H9 (cell line): Measurements from ENCODE around the gene RRP1B. TPM values are rescaled to one million over a fixed set of nuclear protein-coding genes. Genes with fewer than 3 reads are reported as not detected.

Experiments used
- DNase-seq: peaks from one replicate; pipeline ENCODE4 v3.0.0-alpha.2; 2017
- H2AFZ ChIP-seq: one replicate; pipeline ENCODE4 v1.6.1; 2013; ENCODE audit warnings: mild to moderate bottlenecking, low read length, control low read depth, moderate library complexity
- H2AK5ac ChIP-seq: 2 replicates; pipeline ENCODE4 v1.6.1; 2013; ENCODE audit warnings: low read length, control low read depth, mixed read lengths; ENCODE audit not compliant: insufficient read length
- H2BK120ac ChIP-seq: one replicate; pipeline ENCODE4 v1.6.1; 2013; ENCODE audit warnings: low read depth, mild to moderate bottlenecking, low read length, control low read depth, inconsistent platforms; ENCODE audit not compliant: poor library complexity, severe bottlenecking
- H2BK12ac ChIP-seq: 2 replicates; pipeline ENCODE4 v1.6.1; 2013; ENCODE audit warnings: low read length, control low read depth, mixed read lengths, low read depth; ENCODE audit not compliant: insufficient read length
- H2BK15ac ChIP-seq: 2 replicates; pipeline ENCODE4 v1.6.1; 2013; ENCODE audit warnings: low read depth, low read length, control low read depth
- H2BK20ac ChIP-seq: one replicate; pipeline ENCODE4 v1.6.1; 2013; ENCODE audit warnings: low read depth, mild to moderate bottlenecking, low read length, control low read depth, inconsistent platforms; ENCODE audit not compliant: poor library complexity, severe bottlenecking
- H2BK5ac ChIP-seq: 2 replicates; pipeline ENCODE4 v1.6.1; 2013; ENCODE audit warnings: low read length, control low read depth, mixed read lengths; ENCODE audit not compliant: insufficient read length
- H3K14ac ChIP-seq: 2 replicates; pipeline ENCODE4 v1.6.1; 2013; ENCODE audit warnings: low read length, control low read depth; ENCODE audit not compliant: insufficient read depth
- H3K18ac ChIP-seq: 2 replicates; pipeline ENCODE4 v1.6.1; 2013; ENCODE audit warnings: low read depth, mild to moderate bottlenecking, mixed read lengths, low read length, control low read depth; ENCODE audit not compliant: insufficient read length
- H3K23ac ChIP-seq: 2 replicates; pipeline ENCODE4 v1.6.1; 2013; ENCODE audit warnings: low read length, control low read depth, mixed read lengths, low read depth; ENCODE audit not compliant: insufficient read length
- H3K23me2 ChIP-seq: 2 replicates; pipeline ENCODE4 v1.6.1; 2013; ENCODE audit warnings: low read depth, mild to moderate bottlenecking, mixed read lengths, low read length, control low read depth; ENCODE audit not compliant: insufficient read length, poor library complexity, severe bottlenecking
- H3K27ac ChIP-seq: 2 replicates; pipeline ENCODE4 v1.5.1; 2013; ENCODE audit warnings: low read length, control low read depth, mixed read lengths, low read depth; ENCODE audit not compliant: insufficient read length
- H3K27me3 ChIP-seq: 2 replicates; pipeline ENCODE4 v1.6.1; 2013; ENCODE audit warnings: low read length, control low read depth, inconsistent platforms; ENCODE audit not compliant: insufficient read depth
- H3K4ac ChIP-seq: 2 replicates; pipeline ENCODE4 v1.6.1; 2013; ENCODE audit warnings: low read depth, mild to moderate bottlenecking, control low read depth, inconsistent platforms, low read length, moderate library complexity
- H3K4me1 ChIP-seq: 2 replicates; pipeline ENCODE4 v1.6.1; 2013; ENCODE audit warnings: low read length, control low read depth, inconsistent platforms; ENCODE audit not compliant: insufficient read depth
- H3K4me2 ChIP-seq: 2 replicates; pipeline ENCODE4 v1.6.1; 2013; ENCODE audit warnings: low read length, control low read depth, mixed read lengths; ENCODE audit not compliant: insufficient read length, insufficient read depth
- H3K56ac ChIP-seq: 2 replicates; pipeline ENCODE4 v1.6.1; 2013; ENCODE audit warnings: low read depth, mild to moderate bottlenecking, mixed read lengths, low read length, control low read depth; ENCODE audit not compliant: insufficient read length
- H3K79me1 ChIP-seq: 2 replicates; pipeline ENCODE4 v1.6.1; 2013; ENCODE audit warnings: low read depth, mild to moderate bottlenecking, moderate library complexity, low read length, control low read depth, inconsistent platforms; ENCODE audit not compliant: insufficient read depth, poor library complexity, severe bottlenecking
- H3K79me2 ChIP-seq: 2 replicates; pipeline ENCODE4 v1.6.1; 2013; ENCODE audit warnings: low read length, control low read depth, inconsistent platforms; ENCODE audit not compliant: insufficient read depth
- H3K9ac ChIP-seq: 2 replicates; pipeline ENCODE4 v1.6.1; 2013; ENCODE audit warnings: low read length, control low read depth, mixed read lengths; ENCODE audit not compliant: insufficient read length; ENCODE audit errors: extremely low read depth
- H3K9me3 ChIP-seq: one replicate; pipeline ENCODE4 v1.6.1; 2013; ENCODE audit warnings: low read depth, low read length, inconsistent platforms; ENCODE audit not compliant: control insufficient read depth
- H3T11ph ChIP-seq: one replicate; pipeline ENCODE4 v1.6.1; 2013; ENCODE audit warnings: mild to moderate bottlenecking, low read length, control low read depth, inconsistent platforms
- H4K20me1 ChIP-seq: one replicate; pipeline ENCODE4 v1.6.1; 2013; ENCODE audit not compliant: control insufficient read depth, insufficient read length, insufficient read depth
- H4K5ac ChIP-seq: 2 replicates; pipeline ENCODE4 v1.6.1; 2013; ENCODE audit warnings: low read depth, mild to moderate bottlenecking, mixed read lengths, low read length, control low read depth; ENCODE audit not compliant: insufficient read length
- H4K8ac ChIP-seq: replicated peaks from 2 replicates; pipeline ENCODE4 v1.6.1; 2013; ENCODE audit warnings: low read length, control low read depth, mixed read lengths, low read depth; ENCODE audit not compliant: insufficient read length
- H4K91ac ChIP-seq: 2 replicates; pipeline ENCODE4 v1.6.1; 2013; ENCODE audit warnings: low read depth, mild to moderate bottlenecking, moderate library complexity, mixed read lengths, low read length, control low read depth; ENCODE audit not compliant: insufficient read length
- H3K27ac Mint-ChIP-seq, 3 experiments: 2 replicates in 2 of 3; 3 replicates in 1 of 3; pipeline ENCODE4 v1.8.0; 2020 to 2021; ENCODE audit warnings: mixed read lengths in 3 of 3, mild to moderate bottlenecking in 1 of 3, moderate library complexity in 1 of 3
- H3K27me3 Mint-ChIP-seq: 2 replicates; pipeline ENCODE4 v1.8.0; 2021; ENCODE audit warnings: low read depth, mild to moderate bottlenecking, moderate library complexity, mixed read lengths
- H3K36me3 Mint-ChIP-seq, 3 experiments: 2 replicates in 2 of 3; 3 replicates in 1 of 3; pipeline ENCODE4 v1.8.0; 2020 to 2021; ENCODE audit warnings: low read depth in 3 of 3, mixed read lengths in 3 of 3; ENCODE audit not compliant: insufficient read depth in 1 of 3
- H3K4me1 Mint-ChIP-seq, 2 experiments: 2 replicates each; pipeline ENCODE4 v1.8.0; 2020; ENCODE audit warnings: mixed read lengths in 2 of 2
- H3K4me3 Mint-ChIP-seq, 2 experiments: 2 replicates in 1 of 2; 3 replicates in 1 of 2; pipeline ENCODE4 v1.8.0; 2020 to 2021; ENCODE audit warnings: mild to moderate bottlenecking in 2 of 2, mixed read lengths in 2 of 2, moderate library complexity in 1 of 2
- H3K9me3 Mint-ChIP-seq, 2 experiments: 2 replicates in 1 of 2; 3 replicates in 1 of 2; pipeline ENCODE4 v1.8.0; 2020; ENCODE audit warnings: mild to moderate bottlenecking in 2 of 2, mixed read lengths in 2 of 2, moderate library complexity in 1 of 2
- CTCF ChIP-seq: fragments of 200-600 bp; sonication (generic); conservative IDR thresholded peaks from 3 replicates; pipeline ENCODE4 v1.8.0; 2021; ENCODE audit warnings: antibody characterized with exemption, mild to moderate bottlenecking
- WGBS: extraction: QIAGEN DNeasy Blood & Tissue Kit; methylation state at CpG from one replicate; pipeline ENCODE4 v1.1.7; 2013; ENCODE audit warnings: missing lambda C conversion rate, low lambda C conversion rate, mixed read lengths; ENCODE audit not compliant: insufficient read length; ENCODE audit errors: extremely low coverage; 5-methylcytosine and 5-hydroxymethylcytosine counted together
- total RNA-seq: library from RNA; stranded (reverse); gene quantifications from 2 replicates; pipeline ENCODE4 v1.2.1, GENCODE V29; 2021

RRP1B gene
- total RNA-seq, 1 experiment from 2014 or later = 96.6 TPM

DNA sequence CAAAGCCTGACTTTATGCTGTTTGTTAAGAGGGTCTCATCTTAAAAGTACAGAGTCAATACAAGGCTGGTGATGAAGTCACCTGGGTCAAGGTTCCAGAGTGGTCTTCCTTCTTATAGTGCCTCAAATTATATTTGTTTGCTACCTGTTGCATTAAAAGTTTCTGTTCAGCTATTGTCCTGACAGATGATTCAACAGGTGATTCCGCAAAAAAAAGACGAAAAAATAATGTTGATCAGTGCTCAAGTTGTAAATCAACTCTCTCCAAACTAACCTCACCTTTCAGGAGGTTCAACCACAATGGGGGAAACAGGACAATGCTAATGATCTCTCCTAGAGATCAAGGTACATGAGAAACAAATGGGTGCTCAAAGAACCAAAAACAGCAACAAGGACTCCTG, 35.8 kb upstream of the RRP1B start:
- Histone ChIP-seq H3K23ac (no peak overlapping the region), H4K20me1 (no peaks in the 10 kb centered on the region), H3K56ac (no peak overlapping the region), H3K27ac (no peak overlapping the region), H3K14ac (no peak overlapping the region), H4K8ac (no peak overlapping the region), H3K9me3 (no peaks in the 10 kb centered on the region), H4K91ac (no peak overlapping the region), H3T11ph (no peak overlapping the region), H2BK5ac (no peak overlapping the region), H3K79me1 (no peaks in the 10 kb centered on the region), H2BK120ac (no peak overlapping the region), H2AFZ (no peak overlapping the region), H4K5ac (no peak overlapping the region), H3K4me2 (no peak overlapping the region), H2BK15ac (no peak overlapping the region), H3K9ac (no peak overlapping the region), H3K27me3 (no peaks in the 10 kb centered on the region), H3K4ac (no peak overlapping the region), H3K79me2 (no peaks in the 10 kb centered on the region), H3K4me1 (no peaks in the 10 kb centered on the region), H2BK12ac (no peak overlapping the region), H3K23me2 (no peaks in the 10 kb centered on the region), H3K18ac (no peak overlapping the region), H2AK5ac (no peak overlapping the region), H2BK20ac (no peak overlapping the region)
- Mint-ChIP-seq H3K9me3 (peaks cover 16 to 22% of the 10 kb centered on the region in 2 experiments), H3K27ac (no peak overlapping the region), H3K27me3 (no peaks in the 10 kb centered on the region), H3K4me1 (no peaks in the 10 kb centered on the region), H3K36me3 (peaks cover 9 to 10% (median 9%) of the 10 kb centered on the region in 3 experiments), H3K4me3 (no peak overlapping the region)
- WGBS = no CpG with 5 or more reads among the region's 2 CpGs
- no peak for TF ChIP-seq CTCF
- no peak for DNase-seq
